Stimulated activated effector memory CD8-positive, alpha-beta T cell treated with anti-CD3 and anti-CD28 coated beads, Interleukin-12 subunit alpha, Interleukin-12 subunit beta, amount 100 ng/mL, for 72 hours (primary cell): ENCODE data around the gene ANKRD42.

Experiments
- ATAC-seq: fragments of 150-1000 bp; cut with Tn5 transposase; 2 replicates; pipeline ENCODE4 v1.10.0; 2021
- DNase-seq, 2 donors: peaks; one replicate each; pipeline ENCODE4 v3.0.0; 2021 to 2022; ENCODE audit warnings: low spot score in 2 of 2
- H3K27ac Mint-ChIP-seq: one replicate; pipeline ENCODE4 v1.8.0; 2022; ENCODE audit warnings: mild to moderate bottlenecking, mixed read lengths
- H3K36me3 Mint-ChIP-seq: one replicate; pipeline ENCODE4 v1.8.0; 2022; ENCODE audit warnings: mild to moderate bottlenecking, mixed read lengths
- H3K4me1 Mint-ChIP-seq: one replicate; pipeline ENCODE4 v1.8.0; 2022; ENCODE audit warnings: mixed read lengths
- H3K4me3 Mint-ChIP-seq: one replicate; pipeline ENCODE4 v1.8.0; 2022; ENCODE audit warnings: mild to moderate bottlenecking, mixed read lengths
- H3K9me3 Mint-ChIP-seq: one replicate; pipeline ENCODE4 v1.8.0; 2022; ENCODE audit warnings: mixed read lengths

The ANKRD42 gene

DNA sequence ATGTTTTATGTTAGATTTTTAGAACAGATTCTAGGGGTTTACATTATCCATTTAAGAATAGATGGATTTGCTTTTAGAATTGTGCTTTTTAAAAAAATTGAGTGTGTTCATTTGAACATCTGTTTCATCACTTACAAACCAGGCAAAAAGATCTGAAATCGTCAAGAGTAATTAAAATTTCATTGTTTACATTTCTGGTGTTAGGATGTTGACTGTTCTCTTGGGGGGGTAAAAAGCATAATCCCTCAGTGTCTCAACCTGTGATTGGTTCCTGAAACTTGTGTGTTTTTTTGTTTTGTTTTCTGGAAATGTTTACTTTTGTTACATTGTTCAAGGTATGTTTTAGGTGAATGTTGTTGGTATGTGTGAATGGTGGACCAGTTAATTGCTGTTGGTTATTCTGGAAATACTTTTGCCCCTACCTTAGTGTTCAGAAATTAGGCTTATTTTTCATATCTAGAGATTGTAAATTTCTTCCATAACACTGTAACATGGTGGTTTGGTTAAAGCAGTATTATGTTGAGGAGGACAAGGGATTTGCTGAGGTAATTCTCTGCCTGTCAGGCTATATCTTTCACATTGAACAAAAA, 31.8 kb upstream of the ANKRD42 start:
- peak overlapping the region; percentile 93 for H3K4me3 Mint-ChIP-seq
- DNase-seq (no peak), ATAC-seq (no peak)
- H3K9me3 Mint-ChIP-seq, result no peaks in the 10 kb centered on the region
- H3K36me3 Mint-ChIP-seq, result peaks cover 100% of the 10 kb centered on the region
- peak overlapping the region; percentile 99 for H3K27ac Mint-ChIP-seq
- peaks cover 48% of the 10 kb centered on the region for H3K4me1 Mint-ChIP-seq

- Mint-ChIP-seq H3K4me1 (peaks cover 50% of the 10 kb centered on the region), H3K4me3 (peak overlapping the region; percentile 93), H3K36me3 (peaks cover 100% of the 10 kb centered on the region), H3K9me3 (no peaks in the 10 kb centered on the region), H3K27ac (peak overlapping the region; percentile 99)
- no peak for DNase-seq
- peak; percentile 75 for ATAC-seq
Observed at GRCh38 chr11:83162377-83162776, 31.1 kb upstream of the ANKRD42 start.

DNA sequence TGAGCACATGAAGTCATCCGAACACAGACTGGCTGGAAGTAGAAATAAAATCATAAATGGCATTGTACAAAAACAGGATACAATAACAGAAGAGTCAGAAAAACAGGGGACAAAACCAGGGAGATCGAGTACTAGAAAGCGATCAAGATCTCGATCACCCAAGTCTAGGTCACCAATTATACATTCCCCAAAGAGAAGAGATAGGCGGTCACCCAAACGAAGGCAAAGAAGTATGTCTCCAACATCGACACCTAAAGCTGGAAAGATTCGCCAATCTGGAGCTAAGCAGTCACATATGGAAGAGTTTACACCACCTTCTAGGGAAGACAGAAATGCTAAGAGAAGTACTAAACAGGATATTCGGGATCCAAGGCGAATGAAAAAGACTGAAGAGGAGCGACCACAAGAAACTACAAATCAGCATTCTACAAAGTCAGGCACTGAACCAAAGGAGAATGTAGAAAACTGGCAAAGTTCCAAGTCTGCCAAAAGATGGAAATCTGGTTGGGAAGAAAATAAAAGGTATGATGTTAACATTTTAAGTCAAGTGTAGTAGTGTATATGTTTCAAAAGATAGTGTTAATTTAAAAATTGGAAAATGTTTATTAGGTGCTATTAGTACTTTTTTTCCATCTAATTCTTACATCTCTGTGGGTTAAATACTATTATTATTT, 27.2 kb upstream of the ANKRD42 start:
- peaks cover 100% of the 10 kb centered on the region for H3K36me3 Mint-ChIP-seq
- no peak overlapping the region for H3K4me3 Mint-ChIP-seq
- H3K9me3 Mint-ChIP-seq, result no peaks in the 10 kb centered on the region
- peaks cover 65% of the 10 kb centered on the region for H3K4me1 Mint-ChIP-seq
- H3K27ac Mint-ChIP-seq, result no peak overlapping the region
- ATAC-seq (no peak), DNase-seq (no peak)

- Mint-ChIP-seq H3K36me3 (peaks cover 100% of the 10 kb centered on the region), H3K9me3 (no peaks in the 10 kb centered on the region), H3K27ac (peak overlapping the region; percentile 77), H3K4me1 (peaks cover 64% of the 10 kb centered on the region), H3K4me3 (peak overlapping the region; percentile 23)
- ATAC-seq (no peak), DNase-seq (no peak)
Observed at GRCh38 chr11:83168756-83169155, 24.8 kb upstream of the ANKRD42 start.

GRCh38 chr11:83170865-83171264, 22.6 kb upstream of the ANKRD42 start:
- Mint-ChIP-seq H3K4me3 (peak overlapping the region; percentile 46), H3K36me3 (peaks cover 100% of the 10 kb centered on the region), H3K4me1 (peaks cover 67% of the 10 kb centered on the region), H3K9me3 (no peaks in the 10 kb centered on the region), H3K27ac (peak overlapping the region; percentile 52)
- ATAC-seq (no peak), DNase-seq (no peak)

GRCh38 chr11:83172551-83172950, 21.0 kb upstream of the ANKRD42 start:
- Mint-ChIP-seq H3K36me3 (peaks cover 100% of the 10 kb centered on the region), H3K9me3 (no peaks in the 10 kb centered on the region), H3K4me1 (peaks cover 63% of the 10 kb centered on the region), H3K4me3 (peak overlapping the region; percentile 46), H3K27ac (peak overlapping the region; percentile 63)
- ATAC-seq (peak; percentile 53), DNase-seq (no peak)

GRCh38 chr11:83174008-83174407, 19.5 kb upstream of the ANKRD42 start:
- H3K36me3 Mint-ChIP-seq, result peaks cover 100% of the 10 kb centered on the region

DNA sequence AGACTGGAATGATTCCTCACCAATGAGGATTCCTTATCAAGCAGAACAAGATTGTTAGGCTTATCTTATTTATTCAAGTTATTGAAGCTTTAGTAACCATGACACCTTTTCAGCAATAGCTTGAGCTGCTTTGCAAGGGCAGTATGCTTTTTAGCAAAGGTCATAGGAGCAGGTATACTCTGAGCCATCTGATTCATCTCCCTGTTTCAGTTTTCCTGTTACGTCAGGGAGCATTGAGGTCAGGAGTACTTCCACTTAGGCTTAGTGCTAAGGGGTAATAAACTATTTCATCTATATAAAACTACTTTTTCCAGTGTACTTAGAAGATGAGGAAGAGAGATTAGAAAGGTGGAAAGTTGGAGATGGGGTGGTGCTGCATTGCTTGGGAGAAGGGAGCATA, 17.7 kb upstream of the ANKRD42 start:
- Mint-ChIP-seq H3K27ac (peak overlapping the region; percentile 13), H3K4me1 (peaks cover 32% of the 10 kb centered on the region), H3K36me3 (peaks cover 100% of the 10 kb centered on the region), H3K4me3 (no peak overlapping the region), H3K9me3 (no peaks in the 10 kb centered on the region)
- no peak for DNase-seq
- ATAC-seq, result no peak

More at GRCh38 chr11:83174008-83174407, 19.5 kb upstream of the ANKRD42 start:
- no peak overlapping the region for H3K27ac Mint-ChIP-seq
- no peak overlapping the region for H3K4me3 Mint-ChIP-seq
- H3K4me1 Mint-ChIP-seq, result peaks cover 48% of the 10 kb centered on the region
- DNase-seq (no peak), ATAC-seq (peak; percentile 64)
- no peaks in the 10 kb centered on the region for H3K9me3 Mint-ChIP-seq

DNA sequence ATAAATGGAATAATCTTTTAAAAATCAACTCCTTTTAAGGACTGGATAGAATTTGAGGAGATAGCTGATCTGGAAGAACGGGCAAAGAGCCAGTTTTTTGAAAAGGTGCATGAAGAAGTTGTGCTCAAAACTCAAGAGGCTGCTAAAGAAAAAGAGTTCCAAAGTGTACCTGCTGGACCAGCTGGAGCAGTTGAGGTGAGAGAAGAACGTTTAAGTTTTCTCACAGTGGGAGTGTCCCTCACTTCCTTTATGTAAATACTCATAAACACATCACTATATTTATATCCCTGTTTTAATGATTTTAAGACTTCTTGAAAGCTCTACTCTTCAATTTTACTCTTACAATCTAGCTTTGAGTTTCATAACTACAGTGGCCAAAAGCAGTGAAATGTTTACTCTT, 11.7 kb upstream of the ANKRD42 start:
- peaks cover 100% of the 10 kb centered on the region for H3K36me3 Mint-ChIP-seq
- H3K9me3 Mint-ChIP-seq, result no peaks in the 10 kb centered on the region
- ATAC-seq (no peak), DNase-seq (no peak)
- H3K4me1 Mint-ChIP-seq, result peaks cover 9% of the 10 kb centered on the region
- peak overlapping the region; percentile 50 for H3K27ac Mint-ChIP-seq
- no peak overlapping the region for H3K4me3 Mint-ChIP-seq

DNA sequence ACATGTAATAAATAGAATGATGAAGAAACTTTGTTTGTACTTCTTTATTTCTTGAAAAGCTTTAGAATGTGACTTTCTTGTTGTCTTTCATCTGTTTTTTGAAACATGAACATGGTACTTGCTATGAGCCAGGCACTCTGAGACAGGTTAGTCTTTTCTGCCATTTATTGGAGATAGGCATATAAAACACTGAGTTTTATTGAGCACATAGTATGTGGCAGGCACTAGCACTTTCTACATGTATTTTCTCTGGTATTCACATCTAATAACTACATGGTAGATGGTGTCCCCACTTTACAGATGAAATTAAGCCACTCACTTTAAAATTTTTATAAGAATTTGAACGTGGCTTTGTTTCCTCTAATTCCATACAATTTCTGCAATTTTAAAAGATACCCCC, 7.7 kb upstream of the ANKRD42 start:
- ATAC-seq, result no peak
- no peak for DNase-seq
- peaks cover 9% of the 10 kb centered on the region for H3K4me1 Mint-ChIP-seq
- H3K27ac Mint-ChIP-seq, result no peak overlapping the region
- no peaks in the 10 kb centered on the region for H3K9me3 Mint-ChIP-seq
- H3K36me3 Mint-ChIP-seq, result peaks cover 99% of the 10 kb centered on the region
- no peak overlapping the region for H3K4me3 Mint-ChIP-seq

DNA sequence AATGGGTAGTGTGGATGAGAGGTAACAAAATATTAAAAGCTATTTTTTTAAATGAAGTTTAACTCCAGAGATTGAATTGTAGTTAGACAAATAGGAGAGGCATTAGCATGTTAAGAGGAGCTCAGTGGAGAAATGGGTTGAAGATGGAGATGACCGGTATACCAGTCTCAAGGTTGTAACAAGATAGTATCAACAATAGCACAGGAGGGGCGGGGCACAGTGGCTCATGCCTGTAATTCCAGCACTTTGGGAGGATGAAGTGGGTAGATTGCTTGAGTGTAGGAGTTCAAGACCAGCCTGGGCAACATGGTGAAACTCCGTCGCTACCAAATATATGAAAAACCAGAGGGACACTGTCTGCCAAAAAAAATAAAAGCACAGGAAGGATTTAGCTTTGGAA, 6.0 kb upstream of the ANKRD42 start:
- ATAC-seq (no peak), DNase-seq (no peak)
- Mint-ChIP-seq H3K27ac (peak overlapping the region; percentile 56), H3K4me1 (peaks cover 14% of the 10 kb centered on the region), H3K4me3 (no peak overlapping the region), H3K36me3 (peaks cover 97% of the 10 kb centered on the region), H3K9me3 (no peaks in the 10 kb centered on the region)

- no peaks in the 10 kb centered on the region for H3K9me3 Mint-ChIP-seq
- H3K27ac Mint-ChIP-seq, result no peak overlapping the region
- ATAC-seq (no peak), DNase-seq (no peak)
- peaks cover 74% of the 10 kb centered on the region for H3K36me3 Mint-ChIP-seq
- H3K4me3 Mint-ChIP-seq, result no peak overlapping the region
- H3K4me1 Mint-ChIP-seq, result peaks cover 40% of the 10 kb centered on the region
Observed at GRCh38 chr11:83191491-83191890, 2.0 kb upstream of the ANKRD42 start.

DNA sequence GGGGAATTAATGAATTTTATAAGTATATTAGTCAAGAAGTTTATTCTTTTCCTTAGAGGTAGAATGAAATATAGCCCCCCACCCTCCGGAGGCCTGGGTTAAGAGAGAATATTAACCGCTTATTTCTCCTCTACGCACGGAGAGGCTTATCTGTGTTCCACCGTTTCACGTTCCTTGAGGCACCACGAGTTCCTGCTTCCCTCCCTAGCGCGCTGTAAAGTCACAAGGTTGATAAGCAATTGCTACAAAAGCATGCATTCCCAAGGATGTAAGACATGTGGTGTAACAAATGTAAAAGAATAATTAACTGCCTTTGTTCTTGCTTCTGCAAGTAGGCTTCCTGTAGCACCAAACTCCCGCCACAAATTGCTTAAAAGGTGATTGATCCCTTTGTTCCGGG, 1.5 kb upstream of the ANKRD42 start:
- ATAC-seq, result no peak
- H3K27ac Mint-ChIP-seq, result peak overlapping the region; percentile 98
- H3K36me3 Mint-ChIP-seq, result peaks cover 69% of the 10 kb centered on the region
- peaks cover 45% of the 10 kb centered on the region for H3K4me1 Mint-ChIP-seq
- peak overlapping the region; percentile 99 for H3K4me3 Mint-ChIP-seq
- no peaks in the 10 kb centered on the region for H3K9me3 Mint-ChIP-seq
- no peak for DNase-seq

DNA sequence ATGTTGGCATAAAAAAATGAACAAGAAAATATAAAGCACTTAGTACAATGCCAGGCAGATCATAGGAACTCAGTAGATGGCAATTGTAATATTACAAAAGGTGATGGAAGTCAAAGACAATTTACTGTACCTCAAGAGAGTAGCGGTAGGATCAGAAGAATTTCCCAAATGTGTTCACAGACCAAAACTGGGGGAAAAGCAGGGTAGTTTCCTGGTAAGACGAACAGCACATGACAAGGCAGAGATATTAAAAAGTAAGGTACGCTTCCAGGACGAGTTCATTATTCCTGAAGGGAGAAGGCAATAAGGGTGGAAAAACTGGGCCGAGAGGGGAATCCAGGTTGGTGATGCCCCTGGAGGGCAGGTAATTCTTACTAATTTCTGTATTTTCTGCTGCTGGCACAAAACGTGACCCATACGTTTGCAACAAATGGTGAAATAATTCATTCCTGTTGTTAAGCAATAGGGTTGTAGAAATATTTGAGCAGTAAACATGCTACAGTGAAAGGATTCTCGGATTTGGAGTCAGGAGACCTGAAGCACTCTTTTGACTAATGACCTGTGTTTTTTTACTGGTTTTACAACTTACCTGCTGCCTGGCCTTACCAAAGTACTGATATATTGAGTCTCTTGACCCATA, 786 bp upstream of the ANKRD42 start:
- Mint-ChIP-seq H3K27ac (peak overlapping the region; percentile 98), H3K4me1 (peaks cover 47% of the 10 kb centered on the region), H3K36me3 (peaks cover 62% of the 10 kb centered on the region), H3K9me3 (no peaks in the 10 kb centered on the region), H3K4me3 (peak overlapping the region; percentile 99)
- DNase-seq (no peak), ATAC-seq (no peak)

- peaks cover 45% of the 10 kb centered on the region for H3K36me3 Mint-ChIP-seq
Observed at GRCh38 chr11:83194281-83195142, 1.0 kb downstream of the ANKRD42 start.

More at GRCh38 chr11:83194281-83195142, 1.0 kb downstream of the ANKRD42 start:
- Mint-ChIP-seq H3K9me3 (no peaks in the 10 kb centered on the region), H3K4me3 (peak overlapping the region; percentile 99), H3K27ac (peak overlapping the region; percentile 98), H3K4me1 (peaks cover 47% of the 10 kb centered on the region)
- peak; percentile 78 for ATAC-seq
- peak; percentile 44 to 84 for DNase-seq
